ENCODE measurements around the gene MRPS31. TPM values are rescaled to one million over a fixed set of nuclear protein-coding genes. Genes with fewer than 3 reads are reported as not detected.

Gene MRPS31
- total RNA-seq, 2 experiments from 2014 or later: 41.0 to 44.7 TPM

GRCh38 chr13:40772765-40773473 is 1.9 kb upstream of the MRPS31 start:
- DNase-seq (no peak), ATAC-seq (no peak)
- Mint-ChIP-seq H3K36me3 (ENCODE audit: low read depth) (peaks cover 14% of the 10 kb centered on the region), H3K4me1 (ENCODE audit: low read depth) (peaks cover 48% of the 10 kb centered on the region), H3K9me3 (no peaks in the 10 kb centered on the region), H3K4me3 (no peak overlapping the region), H3K27ac (peak overlapping the region; percentile 57), H3K27me3 (no peaks in the 10 kb centered on the region)
- CTCF ChIA-PET: no interaction called here
- intact Hi-C loops (cut with micrococcal nuclease): loop anchor here (10.0 kb wide), 2 partner anchors 108 to 1088 kb away; partner anchors contain the start of gene FOXO1
- no peak for TF ChIP-seq CTCF (IDR thresholded peaks at IDR 0.05)
- POLR2A ChIA-PET: no interaction called here

- TF ChIP-seq CTCF (IDR thresholded peaks at IDR 0.05): no peak
- Mint-ChIP-seq H3K9me3 (no peaks in the 10 kb centered on the region), H3K36me3 (ENCODE audit: low read depth) (peaks cover 21% of the 10 kb centered on the region), H3K27me3 (no peaks in the 10 kb centered on the region), H3K4me1 (ENCODE audit: low read depth) (peaks cover 40% of the 10 kb centered on the region), H3K4me3 (peak overlapping the region; percentile 97), H3K27ac (peak overlapping the region; percentile 94)
- ChIA-PET POLR2A (interaction anchor here (0.7 to 1.3 kb wide), 4 partner anchors 9 to 1147 kb away, joined by 3 read pairs; no protein-coding TSS in a partner anchor), CTCF (interaction anchor here (0.6 to 1.2 kb wide), 2 partner anchors 12 to 48 kb away, joined by 3 read pairs; no protein-coding TSS in a partner anchor)
- no peak for ATAC-seq
- intact Hi-C loops (cut with micrococcal nuclease): loop anchor here (10.0 kb wide), 2 partner anchors 106 to 1086 kb away; partner anchors contain the start of gene FOXO1
- no peak for DNase-seq
Measured at GRCh38 chr13:40770609-40770933, 419 bp downstream of the MRPS31 start.

GRCh38 chr13:40769970-40770369 is 1.0 kb downstream of the MRPS31 start:
- H3K4me3 Mint-ChIP-seq: peak overlapping the region; percentile 97
- H3K9me3 Mint-ChIP-seq: no peaks in the 10 kb centered on the region
- peak overlapping the region; percentile 94 for H3K27ac Mint-ChIP-seq
- ChIA-PET POLR2A (interaction anchor here (0.7 to 1.3 kb wide), 3 partner anchors 9 to 1148 kb away, joined by 3 read pairs; no protein-coding TSS in a partner anchor), CTCF (interaction anchor here (1.2 kb wide), 1 partner anchor 11 kb away, joined by 3 read pairs; no protein-coding TSS in a partner anchor)
- no peak for DNase-seq
- intact Hi-C loops (cut with micrococcal nuclease): loop anchor here (10.0 kb wide), 2 partner anchors 105 to 1085 kb away; partner anchors contain the start of gene FOXO1
- ATAC-seq: no peak
- H3K27me3 Mint-ChIP-seq: no peaks in the 10 kb centered on the region
- H3K4me1 Mint-ChIP-seq (ENCODE audit: low read depth): peaks cover 42% of the 10 kb centered on the region
- H3K36me3 Mint-ChIP-seq (ENCODE audit: low read depth): peaks cover 21% of the 10 kb centered on the region
- no peak for TF ChIP-seq CTCF (IDR thresholded peaks at IDR 0.05)

- TF ChIP-seq CTCF (IDR thresholded peaks at IDR 0.05): no peak
- ChIA-PET CTCF (interaction anchor here (0.7 to 0.8 kb wide), 2 partner anchors 12 to 21 kb away, joined by 3 read pairs; no protein-coding TSS in a partner anchor), POLR2A (interaction anchor here (1.2 kb wide), 2 partner anchors 23 to 56 kb away, joined by 4 to 5 read pairs; no protein-coding TSS in a partner anchor)
- H3K27ac Mint-ChIP-seq: peak overlapping the region; percentile 61
- H3K4me1 Mint-ChIP-seq (ENCODE audit: low read depth): peaks cover 66% of the 10 kb centered on the region
- ATAC-seq (no peak), DNase-seq (no peak)
- H3K36me3 Mint-ChIP-seq (ENCODE audit: low read depth): peaks cover 32% of the 10 kb centered on the region
- H3K9me3 Mint-ChIP-seq: no peaks in the 10 kb centered on the region
- no peak overlapping the region for H3K4me3 Mint-ChIP-seq
- H3K27me3 Mint-ChIP-seq: no peaks in the 10 kb centered on the region
- intact Hi-C loops (cut with micrococcal nuclease): no loop called here
Measured at GRCh38 chr13:40765602-40766001, 5.4 kb downstream of the MRPS31 start.
